ENCODE data around the gene CD37.

The CD37 gene

GRCh38 chr19:49382639-49383038 is 47.4 kb downstream of the CD37 start:
- no peak for DNase-seq (ENCODE audit: low spot score)

- no peak for DNase-seq (ENCODE audit: low spot score)
Observed at GRCh38 chr19:49383599-49383998, 48.4 kb downstream of the CD37 start.

GRCh38 chr19:49387936-49388372 is 52.7 kb downstream of the CD37 start, which contains the start of gene KASH5:
Gene KASH5, plus strand, starts transcription at chr19:49388249. Its CDS starts 2,635 bp downstream, at chr19:49390884.
- DNase-seq (ENCODE audit: low spot score), result peak; percentile 58

GRCh38 chr19:49389406-49389805 is 54.2 kb downstream of the CD37 start:
- no peak for DNase-seq (ENCODE audit: low spot score)

All from putamen (tissue), 1 donor.